ENCODE measurements around the gene PKDCC.
A peak's percentile ranks its signal among the peaks of the same experiment; 100 is the strongest.

The PKDCC gene

DNA sequence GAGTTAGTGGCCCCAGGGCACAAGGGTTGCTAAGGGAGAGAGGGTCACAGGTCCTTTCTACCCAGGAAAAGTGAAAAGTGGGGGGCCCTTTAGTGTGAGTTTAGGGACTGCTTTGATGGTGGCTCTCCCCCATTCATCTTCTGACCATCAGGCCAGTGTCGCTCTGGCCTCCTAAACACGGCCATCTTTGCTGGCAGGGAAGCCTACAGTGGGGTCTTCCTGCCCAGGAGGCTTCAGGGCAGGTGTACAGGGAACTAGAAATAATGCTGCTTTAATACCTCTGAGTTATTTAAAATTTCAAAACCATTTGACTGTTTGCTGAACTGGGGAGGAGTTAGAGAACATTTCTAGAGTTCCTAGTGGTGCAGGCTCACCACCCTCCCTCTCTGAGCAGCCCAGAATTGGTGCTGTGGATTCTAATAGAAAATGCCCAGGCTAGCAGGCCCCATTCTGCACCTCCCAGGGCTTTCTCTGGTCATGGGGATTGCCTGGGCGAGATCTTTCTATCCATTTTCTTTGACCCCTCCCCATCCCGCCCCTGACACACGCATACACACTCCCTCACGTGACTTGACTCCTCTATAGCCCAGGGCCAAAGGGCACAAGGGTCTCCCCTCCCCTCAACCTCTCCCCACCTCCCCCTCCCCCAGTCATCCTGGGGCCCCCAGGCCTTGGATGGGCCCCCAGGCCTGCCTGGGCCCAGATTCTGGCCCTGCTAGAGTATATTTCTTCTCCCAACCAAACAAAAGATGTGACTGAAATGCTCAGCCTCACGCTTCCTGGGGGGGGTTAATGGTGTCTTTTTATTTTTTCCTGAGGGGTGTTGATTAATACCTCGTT lies 3.1 kb downstream of the PKDCC start:
- no peak overlapping the region for H3K27ac ChIP-seq
- TF ChIP-seq, protein P1, sequence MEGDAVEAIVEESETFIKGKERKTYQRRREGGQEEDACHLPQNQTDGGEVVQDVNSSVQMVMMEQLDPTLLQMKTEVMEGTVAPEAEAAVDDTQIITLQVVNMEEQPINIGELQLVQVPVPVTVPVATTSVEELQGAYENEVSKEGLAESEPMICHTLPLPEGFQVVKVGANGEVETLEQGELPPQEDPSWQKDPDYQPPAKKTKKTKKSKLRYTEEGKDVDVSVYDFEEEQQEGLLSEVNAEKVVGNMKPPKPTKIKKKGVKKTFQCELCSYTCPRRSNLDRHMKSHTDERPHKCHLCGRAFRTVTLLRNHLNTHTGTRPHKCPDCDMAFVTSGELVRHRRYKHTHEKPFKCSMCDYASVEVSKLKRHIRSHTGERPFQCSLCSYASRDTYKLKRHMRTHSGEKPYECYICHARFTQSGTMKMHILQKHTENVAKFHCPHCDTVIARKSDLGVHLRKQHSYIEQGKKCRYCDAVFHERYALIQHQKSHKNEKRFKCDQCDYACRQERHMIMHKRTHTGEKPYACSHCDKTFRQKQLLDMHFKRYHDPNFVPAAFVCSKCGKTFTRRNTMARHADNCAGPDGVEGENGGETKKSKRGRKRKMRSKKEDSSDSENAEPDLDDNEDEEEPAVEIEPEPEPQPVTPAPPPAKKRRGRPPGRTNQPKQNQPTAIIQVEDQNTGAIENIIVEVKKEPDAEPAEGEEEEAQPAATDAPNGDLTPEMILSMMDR (IDR thresholded peaks at IDR 0.05): no peak
- TF ChIP-seq ZFX (IDR thresholded peaks at IDR 0.05; ENCODE audit: borderline replicate concordance): no peak

DNA sequence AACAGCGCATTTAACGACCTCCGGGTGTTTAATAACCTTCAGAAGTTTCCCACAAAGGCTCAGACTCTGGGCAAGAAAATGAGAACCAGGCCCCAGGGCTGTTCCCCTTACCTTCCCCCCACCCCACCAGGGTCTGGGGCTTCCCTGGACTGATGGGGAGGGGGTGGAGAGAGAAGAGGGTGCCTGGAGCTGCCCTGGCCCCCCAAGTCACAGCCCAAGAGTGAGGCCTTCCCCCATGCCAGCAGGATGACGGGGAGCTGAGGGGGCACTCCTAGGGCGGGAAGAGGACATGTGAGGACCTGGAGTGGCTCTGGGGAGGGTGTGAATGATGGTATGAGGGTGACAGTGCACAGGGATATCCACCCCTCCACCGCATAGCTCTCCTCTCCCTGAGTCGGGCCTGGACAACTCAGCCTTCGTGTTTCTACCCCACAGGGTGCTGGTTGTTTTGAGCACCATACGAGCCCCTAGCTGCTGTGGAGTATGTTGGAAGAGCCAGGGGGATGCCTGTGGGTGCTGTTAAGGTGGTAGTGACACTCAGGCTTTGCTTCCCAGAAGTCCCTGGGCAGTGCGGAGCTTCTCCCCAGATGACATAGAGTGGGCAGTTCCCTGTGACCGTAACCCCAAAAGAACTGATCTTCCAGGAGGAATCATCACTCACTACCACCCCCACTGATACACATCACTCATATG lies 3.9 kb downstream of the PKDCC start:
- TF ChIP-seq, protein P1 (IDR thresholded peaks at IDR 0.05): no peak
- no peak for TF ChIP-seq ZFX (IDR thresholded peaks at IDR 0.05; ENCODE audit: borderline replicate concordance)

DNA sequence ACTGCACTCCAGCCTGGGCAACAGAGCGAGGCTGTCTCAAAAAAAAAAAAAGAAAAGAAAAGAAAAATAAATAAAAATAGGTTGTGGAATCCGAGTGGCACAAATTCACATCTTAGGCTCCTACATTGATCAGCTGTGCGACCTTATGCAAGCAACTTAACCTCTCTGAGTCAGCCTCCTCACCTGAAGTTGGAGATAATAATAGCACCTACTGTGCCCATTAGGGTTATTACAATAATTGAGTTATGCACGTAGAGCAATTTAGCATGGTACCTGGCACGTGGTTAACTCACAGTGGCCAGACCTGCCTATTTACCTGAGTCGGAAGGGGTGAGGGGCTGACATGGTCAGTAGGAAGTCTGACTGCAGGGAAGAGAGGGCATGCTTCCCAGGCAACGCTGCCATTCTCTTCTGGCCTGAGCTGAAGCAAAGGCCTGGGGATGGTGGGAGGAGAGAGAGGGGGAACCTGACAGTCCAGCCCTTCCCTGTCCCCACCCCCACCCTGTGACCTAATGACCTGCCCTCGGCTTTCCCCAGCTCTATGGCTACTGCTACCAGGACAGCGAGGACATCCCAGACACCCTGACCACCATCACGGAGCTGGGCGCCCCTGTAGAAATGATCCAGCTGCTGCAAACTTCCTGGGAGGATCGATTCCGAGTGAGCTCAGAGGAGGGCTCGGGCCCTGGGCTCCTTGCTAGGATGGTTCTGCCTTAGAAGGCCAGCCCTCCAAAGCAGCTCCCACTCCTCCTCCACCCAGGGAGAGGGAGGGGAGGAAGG lies 5.1 kb downstream of the PKDCC start:
- TF ChIP-seq, protein P1 (IDR thresholded peaks at IDR 0.05): no peak
- TF ChIP-seq ZFX (IDR thresholded peaks at IDR 0.05; ENCODE audit: borderline replicate concordance): no peak
- H3K27ac ChIP-seq: no peak overlapping the region

More for the DNA sequence above, 3.9 kb downstream of the PKDCC start:
- no peak overlapping the region for H3K27ac ChIP-seq

DNA sequence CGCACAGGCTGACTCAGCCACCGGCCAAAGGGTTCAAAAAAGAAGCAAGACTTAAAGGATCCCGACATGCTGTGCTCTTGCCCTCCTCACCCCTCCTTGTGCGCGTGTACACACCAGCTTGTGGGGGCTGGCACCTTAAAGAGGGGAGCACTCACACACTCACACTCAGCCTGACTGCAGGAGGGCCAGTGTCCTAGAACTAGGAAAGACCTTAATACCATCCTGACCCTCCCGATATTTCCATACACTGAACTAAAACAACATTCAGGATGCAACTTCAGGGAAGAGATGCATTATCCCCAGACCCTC lies 5.6 kb downstream of the PKDCC start:
- H3K27ac ChIP-seq: no peak overlapping the region
- no peak for TF ChIP-seq ZFX (IDR thresholded peaks at IDR 0.05; ENCODE audit: borderline replicate concordance)
- TF ChIP-seq, protein P1 (IDR thresholded peaks at IDR 0.05): no peak

DNA sequence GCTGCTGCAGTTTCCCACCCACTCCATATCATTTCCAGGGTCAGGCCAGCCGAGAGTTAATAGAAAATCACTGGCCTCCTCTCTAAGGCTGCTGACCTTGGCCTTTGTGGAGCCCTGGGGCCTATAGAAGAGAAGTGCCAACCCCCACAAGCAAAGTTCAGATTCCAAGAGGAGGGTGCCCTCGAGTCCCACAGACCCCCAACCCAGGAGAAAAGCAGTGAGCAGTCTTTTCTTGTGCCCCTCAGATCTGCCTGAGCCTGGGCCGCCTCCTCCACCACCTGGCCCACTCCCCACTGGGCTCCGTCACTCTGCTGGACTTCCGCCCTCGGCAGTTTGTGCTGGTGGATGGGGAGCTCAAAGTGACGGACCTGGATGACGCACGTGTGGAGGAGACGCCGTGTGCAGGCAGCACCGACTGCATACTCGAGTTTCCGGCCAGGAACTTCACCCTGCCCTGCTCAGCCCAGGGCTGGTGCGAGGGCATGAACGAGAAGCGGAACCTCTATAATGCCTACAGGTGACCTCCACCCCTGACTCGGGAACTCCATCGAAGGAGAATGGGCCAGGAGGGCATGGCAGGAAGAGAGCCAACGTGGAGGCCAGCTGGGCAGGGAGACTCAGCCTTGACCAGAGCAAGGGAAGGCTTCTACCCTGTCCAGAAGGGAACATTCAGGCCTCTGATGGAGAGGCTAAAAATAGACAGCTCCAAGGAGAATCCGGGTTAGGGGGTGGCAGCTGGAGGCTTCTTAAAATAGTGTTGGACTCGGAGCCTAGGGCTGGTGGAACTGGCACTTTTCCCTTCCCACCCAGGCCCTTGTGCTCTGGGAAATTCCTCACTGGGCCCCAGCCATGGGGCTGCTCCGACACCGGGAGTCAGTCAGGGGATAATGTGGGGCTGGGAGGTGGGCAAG lies 6.2 kb downstream of the PKDCC start:
- TF ChIP-seq, protein P1 (IDR thresholded peaks at IDR 0.05): no peak
- TF ChIP-seq ZFX (IDR thresholded peaks at IDR 0.05; ENCODE audit: borderline replicate concordance): no peak
- no peak overlapping the region for H3K27ac ChIP-seq

DNA sequence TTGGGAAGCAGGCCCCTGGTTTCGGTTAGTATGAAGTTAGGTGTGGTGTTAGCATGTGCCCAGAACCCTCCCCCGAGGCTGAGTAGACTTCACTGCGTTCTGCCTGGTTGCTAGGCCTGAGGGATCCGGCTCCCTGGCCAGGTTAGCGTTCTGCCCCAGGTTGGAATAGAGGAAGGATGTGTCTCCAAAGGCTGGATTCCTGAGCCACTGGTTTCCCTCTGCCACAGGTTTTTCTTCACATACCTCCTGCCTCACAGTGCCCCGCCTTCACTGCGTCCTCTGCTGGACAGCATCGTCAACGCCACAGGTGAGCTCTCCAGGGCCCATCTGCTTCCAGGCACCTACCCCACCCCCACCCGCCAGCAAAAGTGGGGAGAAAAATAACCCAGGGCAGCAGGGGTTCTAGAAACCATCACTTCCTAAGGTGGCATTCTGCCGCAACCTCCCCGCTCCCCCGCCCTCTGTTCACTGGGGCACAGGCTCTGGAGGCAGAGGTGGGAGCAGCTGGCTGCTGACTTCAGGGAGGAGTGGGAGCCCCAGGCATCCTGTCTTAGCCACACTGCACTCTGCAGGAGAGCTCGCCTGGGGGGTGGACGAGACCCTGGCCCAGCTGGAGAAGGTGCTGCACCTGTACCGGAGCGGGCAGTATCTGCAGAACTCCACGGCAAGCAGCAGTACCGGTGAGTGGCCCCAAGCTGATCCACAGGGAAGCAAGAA lies 7.1 kb downstream of the PKDCC start:
- H3K27ac ChIP-seq: peak overlapping the region; percentile 60
- no peak for TF ChIP-seq ZFX (IDR thresholded peaks at IDR 0.05; ENCODE audit: borderline replicate concordance)
- TF ChIP-seq, protein P1 (IDR thresholded peaks at IDR 0.05): peak; percentile 23
